ENCODE results near the gene DIAPH3.

The DIAPH3 gene

GRCh38 chr13:59691501-59692066, 472.1 kb downstream of the DIAPH3 start:
- H2BK15ac ChIP-seq (ENCODE audit: low read length), result no peak overlapping the region
- no peak overlapping the region for H3K18ac ChIP-seq (ENCODE audit: low read length)
- H3K79me1 ChIP-seq (ENCODE audit: low read depth, low read length), result no peaks in the 10 kb centered on the region
- peaks cover 2 to 8% of the 10 kb centered on the region in 2 donors for H3K4me1 ChIP-seq (ENCODE audit: control insufficient read depth in 2 of 2, insufficient read depth in 1 of 2, low read depth in 1 of 2, low read length in 2 of 2)
- no peak overlapping the region for H3K4me2 ChIP-seq (ENCODE audit: insufficient read depth, low read length, poor library complexity, severe bottlenecking)
- no peak overlapping the region for H3K4me3 ChIP-seq (ENCODE audit: low read length in 2 of 2)
- H4K8ac ChIP-seq (ENCODE audit: low read depth, low read length), result no peak overlapping the region
- no peak overlapping the region for H2AFZ ChIP-seq (ENCODE audit: low read length)
- no peak overlapping the region for H2BK120ac ChIP-seq (ENCODE audit: low read depth, low read length)
- DNase-seq (ENCODE audit: low spot score), result no peak
- no peaks in the 10 kb centered on the region for H3K27me3 ChIP-seq (ENCODE audit: control insufficient read depth in 3 of 3, insufficient read depth in 3 of 3, low read depth in 1 of 3, low read length in 3 of 3)
- H3K23ac ChIP-seq (ENCODE audit: low read depth, low read length, poor library complexity), result no peak overlapping the region
- no CpG with 5 or more reads among the region's 1 CpG for WGBS, 2 donors (ENCODE audit: extremely low coverage in 2 of 2, insufficient read length in 2 of 2, insufficient replicate concordance in 1 of 2)
- H2AK5ac ChIP-seq (ENCODE audit: low read depth, low read length), result no peak overlapping the region
- H3K27ac ChIP-seq (replicated peaks; ENCODE audit: low read length), result no peak overlapping the region
- no peak overlapping the region for H3K4ac ChIP-seq (ENCODE audit: low read length)
- no peak overlapping the region for H4K91ac ChIP-seq (ENCODE audit: low read depth, low read length, poor library complexity)
- H2BK12ac ChIP-seq (ENCODE audit: low read length), result no peak overlapping the region
- H3K9ac ChIP-seq (ENCODE audit: low read depth, low read length, poor library complexity), result no peak overlapping the region
- no peak overlapping the region for H2BK5ac ChIP-seq (ENCODE audit: low read length)
- H3K14ac ChIP-seq (ENCODE audit: low read length), result no peak overlapping the region
- no peaks in the 10 kb centered on the region for H3K9me3 ChIP-seq (replicated peaks in 1 of 2; ENCODE audit: control insufficient read depth in 2 of 2, insufficient read depth in 1 of 2, low read depth in 1 of 2, low read length in 2 of 2)
- no peaks in the 10 kb centered on the region for H3K36me3 ChIP-seq (replicated peaks in 1 of 2; ENCODE audit: control insufficient read depth in 2 of 2, insufficient read depth in 2 of 2, low read length in 2 of 2)

GRCh38 chr13:59690857-59691500, 472.7 kb downstream of the DIAPH3 start:
- DNase-seq (ENCODE audit: low spot score), result no peak
- Histone ChIP-seq H3K23ac (ENCODE audit: low read depth, low read length, poor library complexity) (no peak overlapping the region), H3K79me1 (ENCODE audit: low read depth, low read length) (no peaks in the 10 kb centered on the region), H3K27me3 (ENCODE audit: control insufficient read depth in 3 of 3, insufficient read depth in 3 of 3, low read depth in 1 of 3, low read length in 3 of 3) (no peaks in the 10 kb centered on the region), H3K4ac (ENCODE audit: low read length) (no peak overlapping the region), H4K8ac (ENCODE audit: low read depth, low read length) (no peak overlapping the region), H2BK15ac (ENCODE audit: low read length) (no peak overlapping the region), H2BK12ac (ENCODE audit: low read length) (no peak overlapping the region), H2BK120ac (ENCODE audit: low read depth, low read length) (no peak overlapping the region), H2BK5ac (ENCODE audit: low read length) (no peak overlapping the region), H3K27ac (replicated peaks; ENCODE audit: low read length) (no peak overlapping the region), H3K4me3 (ENCODE audit: low read length in 2 of 2) (no peak overlapping the region), H3K9ac (ENCODE audit: low read depth, low read length, poor library complexity) (no peak overlapping the region), H3K4me2 (ENCODE audit: insufficient read depth, low read length, poor library complexity, severe bottlenecking) (no peak overlapping the region), H2AK5ac (ENCODE audit: low read depth, low read length) (no peak overlapping the region), H3K9me3 (replicated peaks in 1 of 2; ENCODE audit: control insufficient read depth in 2 of 2, insufficient read depth in 1 of 2, low read depth in 1 of 2, low read length in 2 of 2) (no peaks in the 10 kb centered on the region), H4K91ac (ENCODE audit: low read depth, low read length, poor library complexity) (no peak overlapping the region), H3K14ac (ENCODE audit: low read length) (no peak overlapping the region), H3K4me1 (ENCODE audit: control insufficient read depth in 2 of 2, insufficient read depth in 1 of 2, low read depth in 1 of 2, low read length in 2 of 2) (peaks cover 2 to 5% of the 10 kb centered on the region in 2 donors), H3K18ac (ENCODE audit: low read length) (no peak overlapping the region), H2AFZ (ENCODE audit: low read length) (no peak overlapping the region), H3K36me3 (replicated peaks in 1 of 2; ENCODE audit: control insufficient read depth in 2 of 2, insufficient read depth in 2 of 2, low read length in 2 of 2) (no peaks in the 10 kb centered on the region)
- WGBS, 2 donors (ENCODE audit: extremely low coverage in 2 of 2, insufficient read length in 2 of 2, insufficient replicate concordance in 1 of 2), result no CpG with 5 or more reads among the region's 1 CpG

- no peaks in the 10 kb centered on the region for H3K27me3 ChIP-seq (ENCODE audit: control insufficient read depth in 3 of 3, insufficient read depth in 3 of 3, low read depth in 1 of 3, low read length in 3 of 3)
- no peaks in the 10 kb centered on the region for H3K36me3 ChIP-seq (replicated peaks in 1 of 2; ENCODE audit: control insufficient read depth in 2 of 2, insufficient read depth in 2 of 2, low read length in 2 of 2)
- no peak overlapping the region for H2BK120ac ChIP-seq (ENCODE audit: low read depth, low read length)
- peaks cover 2 to 3% of the 10 kb centered on the region in 2 donors for H3K4me1 ChIP-seq (ENCODE audit: control insufficient read depth in 2 of 2, insufficient read depth in 1 of 2, low read depth in 1 of 2, low read length in 2 of 2)
- H3K4me2 ChIP-seq (ENCODE audit: insufficient read depth, low read length, poor library complexity, severe bottlenecking), result no peak overlapping the region
- H2BK5ac ChIP-seq (ENCODE audit: low read length), result no peak overlapping the region
- no peak overlapping the region for H3K23ac ChIP-seq (ENCODE audit: low read depth, low read length, poor library complexity)
- no peak overlapping the region for H2AFZ ChIP-seq (ENCODE audit: low read length)
- H4K91ac ChIP-seq (ENCODE audit: low read depth, low read length, poor library complexity), result no peak overlapping the region
- H3K9ac ChIP-seq (ENCODE audit: low read depth, low read length, poor library complexity), result no peak overlapping the region
- no peak overlapping the region for H2AK5ac ChIP-seq (ENCODE audit: low read depth, low read length)
- no peak overlapping the region for H3K4ac ChIP-seq (ENCODE audit: low read length)
- no peak overlapping the region for H3K4me3 ChIP-seq (ENCODE audit: low read length in 2 of 2)
- no peak for DNase-seq (ENCODE audit: low spot score)
- no peak overlapping the region for H2BK15ac ChIP-seq (ENCODE audit: low read length)
- no peak overlapping the region for H4K8ac ChIP-seq (ENCODE audit: low read depth, low read length)
- no peak overlapping the region for H3K14ac ChIP-seq (ENCODE audit: low read length)
- no peak overlapping the region for H2BK12ac ChIP-seq (ENCODE audit: low read length)
- no peak overlapping the region for H3K18ac ChIP-seq (ENCODE audit: low read length)
- no CpG with 5 or more reads among the region's 4 CpGs for WGBS, 2 donors (ENCODE audit: extremely low coverage in 2 of 2, insufficient read length in 2 of 2, insufficient replicate concordance in 1 of 2)
- H3K27ac ChIP-seq (replicated peaks; ENCODE audit: low read length), result peak overlapping the region; percentile 28
- H3K79me1 ChIP-seq (ENCODE audit: low read depth, low read length), result no peaks in the 10 kb centered on the region
- H3K9me3 ChIP-seq (replicated peaks in 1 of 2; ENCODE audit: control insufficient read depth in 2 of 2, insufficient read depth in 1 of 2, low read depth in 1 of 2, low read length in 2 of 2), result no peaks in the 10 kb centered on the region
Observed at GRCh38 chr13:59689057-59689456, 474.7 kb downstream of the DIAPH3 start.

GRCh38 chr13:59686798-59687394, 476.8 kb downstream of the DIAPH3 start:
- WGBS, 2 donors (ENCODE audit: extremely low coverage in 2 of 2, insufficient read length in 2 of 2, insufficient replicate concordance in 1 of 2), result no CpG with 5 or more reads among the region's 2 CpGs
- peaks cover 2 to 3% of the 10 kb centered on the region in 2 donors for H3K4me1 ChIP-seq (ENCODE audit: control insufficient read depth in 2 of 2, insufficient read depth in 1 of 2, low read depth in 1 of 2, low read length in 2 of 2)
- H3K18ac ChIP-seq (ENCODE audit: low read length), result no peak overlapping the region
- no peak overlapping the region for H3K4me2 ChIP-seq (ENCODE audit: insufficient read depth, low read length, poor library complexity, severe bottlenecking)
- no peak overlapping the region for H4K91ac ChIP-seq (ENCODE audit: low read depth, low read length, poor library complexity)
- H3K14ac ChIP-seq (ENCODE audit: low read length), result no peak overlapping the region
- no peaks in the 10 kb centered on the region for H3K36me3 ChIP-seq (replicated peaks in 1 of 2; ENCODE audit: control insufficient read depth in 2 of 2, insufficient read depth in 2 of 2, low read length in 2 of 2)
- no peaks in the 10 kb centered on the region for H3K9me3 ChIP-seq (replicated peaks in 1 of 2; ENCODE audit: control insufficient read depth in 2 of 2, insufficient read depth in 1 of 2, low read depth in 1 of 2, low read length in 2 of 2)
- H2BK5ac ChIP-seq (ENCODE audit: low read length), result no peak overlapping the region
- peak overlapping the region; percentile 14 for H2AFZ ChIP-seq (ENCODE audit: low read length)
- no peak for DNase-seq (ENCODE audit: low spot score)
- no peak overlapping the region for H2BK120ac ChIP-seq (ENCODE audit: low read depth, low read length)
- H3K79me1 ChIP-seq (ENCODE audit: low read depth, low read length), result no peaks in the 10 kb centered on the region
- H3K9ac ChIP-seq (ENCODE audit: low read depth, low read length, poor library complexity), result no peak overlapping the region
- no peak overlapping the region for H2BK12ac ChIP-seq (ENCODE audit: low read length)
- no peak overlapping the region for H3K23ac ChIP-seq (ENCODE audit: low read depth, low read length, poor library complexity)
- H2AK5ac ChIP-seq (ENCODE audit: low read depth, low read length), result no peak overlapping the region
- H2BK15ac ChIP-seq (ENCODE audit: low read length), result no peak overlapping the region
- H3K27me3 ChIP-seq (ENCODE audit: control insufficient read depth in 3 of 3, insufficient read depth in 3 of 3, low read depth in 1 of 3, low read length in 3 of 3), result no peaks in the 10 kb centered on the region
- no peak overlapping the region for H3K27ac ChIP-seq (replicated peaks; ENCODE audit: low read length)
- no peak overlapping the region for H3K4ac ChIP-seq (ENCODE audit: low read length)
- no peak overlapping the region for H3K4me3 ChIP-seq (ENCODE audit: low read length in 2 of 2)
- H4K8ac ChIP-seq (ENCODE audit: low read depth, low read length), result no peak overlapping the region
